K562 (cell line): ENCODE measurements around the gene GPR68. TPM values are rescaled to one million over a fixed set of nuclear protein-coding genes. Genes with fewer than 3 reads are reported as not detected.

Experiments
- AFF4 ChIP-seq: sonication (generic); formaldehyde crosslinking; IDR thresholded peaks from 2 replicates; pipeline ENCODE4 v1.8.0; 2023; ENCODE audit warnings: mild to moderate bottlenecking, missing genetic modification reagents
- ATF3 ChIP-seq, 2 experiments: fragments of 450-650 bp in 1 of 2; sonication (generic) in 1 of 2; formaldehyde crosslinking in 1 of 2; IDR thresholded peaks in 1 of 2; conservative IDR thresholded peaks in 1 of 2; 2 replicates each; pipeline versions ENCODE4 v1.6.1 to v1.8.1; 2016 to 2023; ENCODE audit warnings: mild to moderate bottlenecking in 2 of 2, moderate library complexity in 2 of 2, inconsistent platforms in 1 of 2, missing genetic modification reagents in 1 of 2
- FOXM1 ChIP-seq, 2 experiments: fragments of 450-650 bp in 1 of 2; sonication (generic) in 1 of 2; formaldehyde crosslinking in 1 of 2; IDR thresholded peaks; 2 replicates each; pipeline versions ENCODE4 v1.6.1 to v1.9.0; 2017 to 2022; ENCODE audit warnings: low read depth in 2 of 2, mild to moderate bottlenecking in 2 of 2, missing genetic modification reagents in 1 of 2, moderate library complexity in 1 of 2
- HDAC2 ChIP-seq: fragments of 450-650 bp; IDR thresholded peaks from 2 replicates; pipeline ENCODE4 v1.6.1; 2016; ENCODE audit warnings: mild to moderate bottlenecking
- HMGN3 ChIP-seq: IDR thresholded peaks from 2 replicates; pipeline ENCODE4 v1.6.1; 2011; ENCODE audit warnings: borderline replicate concordance, low read depth, mild to moderate bottlenecking, mixed read lengths, low read length; ENCODE audit not compliant: insufficient read length; ENCODE audit errors: extremely low read depth
- SLC30A9 ChIP-seq: fragments of 250-450 bp; sonication (Bioruptor Pico); IDR thresholded peaks from 2 replicates; pipeline ENCODE4 v1.8.0; 2022; ENCODE audit warnings: mild to moderate bottlenecking, moderate library complexity
- TRIM24 ChIP-seq, 2 experiments: fragments of 450-650 bp; IDR thresholded peaks; 2 replicates each; pipeline ENCODE4 v1.6.1; 2016
- ZBTB34 ChIP-seq: fragments of 250-450 bp; sonication (Bioruptor Pico); IDR thresholded peaks from 2 replicates; pipeline ENCODE4 v1.8.0; 2021; ENCODE audit warnings: mild to moderate bottlenecking, moderate library complexity
- ZKSCAN8 ChIP-seq: fragments of 200-800 bp; sonication (Bioruptor generic); IDR thresholded peaks from 2 replicates; pipeline ENCODE4 v1.6.1; 2016; ENCODE audit warnings: missing genetic modification characterization, missing compliant biosample characterization
- ZNF407 ChIP-seq: fragments of 450-650 bp; IDR thresholded peaks from 2 replicates; pipeline ENCODE4 v1.6.1; 2016; ENCODE audit warnings: low read depth
- ZNF444 ChIP-seq: fragments of 250-450 bp; sonication (Bioruptor Pico); IDR thresholded peaks from 2 replicates; pipeline ENCODE4 v1.4.0; 2020; ENCODE audit warnings: mild to moderate bottlenecking, moderate library complexity
- polyA plus RNA-seq, 8 experiments: library from polyadenylated mRNA; depleted of rRNA in 4 of 8; stranded (reverse) in 5 of 8; unstranded in 3 of 8; fragments of >200 nt; fragmentation: Nextera tagmentation in 2 of 8; fragmentation: Illumina TruSeq in 1 of 8; extraction: Ambion mirVana in 2 of 8; extraction: Trizol in 1 of 8; gene quantifications; 2 replicates each; pipeline versions ENCODE4 v1.2.1 to v1.2.3, GENCODE V29; 2011 to 2014; ENCODE audit warnings: inconsistent platforms in 1 of 8, missing spikeins in 1 of 8
- total RNA-seq, 7 experiments: library from RNA; depleted of rRNA in 6 of 7; stranded (reverse); fragments of >200 nt in 6 of 7; fragmentation: Illumina TruSeq in 2 of 7; extraction: Trizol in 2 of 7; gene quantifications; 2 replicates each; pipeline versions ENCODE4 v1.2.1 to v1.2.3, GENCODE V29; 2011 to 2021; ENCODE audit warnings: low replicate concordance in 1 of 7

The GPR68 gene
- total and polyA plus RNA-seq, 9 of the 15 experiments (the other 6 are each of a cell fraction or from before 2014, with no cell fraction given), result 0.41 to 9.4 (median 3.7) TPM

GRCh38 chr14:91202234-91202974 is 42.1 kb downstream of the GPR68 start (continued):
- TF ChIP-seq ZNF407, result no peak
- TF ChIP-seq ZKSCAN8, result no peak
- peak; percentile 53 to 88; a peak in 3 of 4 replicates for TF ChIP-seq TRIM24 (IDR thresholded peaks at IDR 0.05)
- peak; percentile 35; the same call in 1 of the 2 replicates for TF ChIP-seq FOXM1 (IDR thresholded peaks at IDR 0.05; ENCODE audit: low read depth)
- TF ChIP-seq FOXM1 (CRISPR knock-in tag; IDR thresholded peaks at IDR 0.05; ENCODE audit: low read depth), result no peak
- no peak for TF ChIP-seq HMGN3
- no peak for TF ChIP-seq SLC30A9
- TF ChIP-seq ATF3 (IDR thresholded peaks at IDR 0.05), result peak; percentile 17; the same call in 1 of the 2 replicates
- TF ChIP-seq ATF3 (CRISPR knock-in tag; conservative IDR thresholded peaks at IDR 0.05), result no peak
- TF ChIP-seq AFF4 (CRISPR knock-in tag), result no peak; the same call in 1 of the 2 replicates
- TF ChIP-seq ZNF444 (CRISPR knock-in tag), result no peak
- no peak for TF ChIP-seq ZBTB34 (CRISPR knock-in tag)
- TF ChIP-seq HDAC2, result peak; percentile 87
